Upper lobe of right lung (tissue), 1 donor: Measurements from ENCODE around the gene TLR2. TPM values are rescaled to one million over a fixed set of nuclear protein-coding genes. Genes with fewer than 3 reads are reported as not detected.

Source experiments
- ATAC-seq: fragments of 200-7000 bp; cut with Tn5 transposase; one replicate; pipeline ENCODE4 v1.9.1; 2020; ENCODE audit warnings: mild to moderate bottlenecking, moderate library complexity
- DNase-seq: peaks from one replicate; pipeline ENCODE4 v3.0.0-alpha.2; 2020
- H3K27ac ChIP-seq: fragments of 200-600 bp; one replicate; pipeline ENCODE4 v1.8.0; 2022
- H3K27me3 ChIP-seq: fragments of 200-600 bp; one replicate; pipeline ENCODE4 v1.8.0; 2022; ENCODE audit warnings: mild to moderate bottlenecking
- H3K36me3 ChIP-seq: fragments of 200-600 bp; one replicate; pipeline ENCODE4 v1.8.0; 2022
- H3K4me1 ChIP-seq: fragments of 200-600 bp; one replicate; pipeline ENCODE4 v1.8.0; 2022
- H3K4me3 ChIP-seq: fragments of 200-600 bp; one replicate; pipeline ENCODE4 v1.8.0; 2022; ENCODE audit warnings: mild to moderate bottlenecking
- H3K9me3 ChIP-seq: fragments of 200-600 bp; one replicate; pipeline ENCODE4 v1.8.0; 2022
- intact Hi-C: fragments of 100-400 bp; cut with DNase I; formaldehyde crosslinking; loops from one replicate; pipeline ENCODE4 v1.11.0; 2022
- total RNA-seq: library from RNA; stranded (reverse); fragmentation: NEBNext Ultra II Directional; extraction: Animal tissue kit (Norgen Biotek cat#: 25700); gene quantifications from one replicate; pipeline ENCODE4 v1.2.1, GENCODE V29; 2021
- TF ChIP-seq, protein P1 (sequence below): fragments of 200-600 bp; IDR thresholded peaks from one replicate; pipeline ENCODE4 v1.8.0; 2022; ENCODE audit warnings: antibody characterized with exemption
- donor health status: DM: no; HTN: yes; CAD: no; lungs with severe emphysema.

The TLR2 gene
- total RNA-seq, 1 donor from 2014 or later, result 94.0 TPM

DNA sequence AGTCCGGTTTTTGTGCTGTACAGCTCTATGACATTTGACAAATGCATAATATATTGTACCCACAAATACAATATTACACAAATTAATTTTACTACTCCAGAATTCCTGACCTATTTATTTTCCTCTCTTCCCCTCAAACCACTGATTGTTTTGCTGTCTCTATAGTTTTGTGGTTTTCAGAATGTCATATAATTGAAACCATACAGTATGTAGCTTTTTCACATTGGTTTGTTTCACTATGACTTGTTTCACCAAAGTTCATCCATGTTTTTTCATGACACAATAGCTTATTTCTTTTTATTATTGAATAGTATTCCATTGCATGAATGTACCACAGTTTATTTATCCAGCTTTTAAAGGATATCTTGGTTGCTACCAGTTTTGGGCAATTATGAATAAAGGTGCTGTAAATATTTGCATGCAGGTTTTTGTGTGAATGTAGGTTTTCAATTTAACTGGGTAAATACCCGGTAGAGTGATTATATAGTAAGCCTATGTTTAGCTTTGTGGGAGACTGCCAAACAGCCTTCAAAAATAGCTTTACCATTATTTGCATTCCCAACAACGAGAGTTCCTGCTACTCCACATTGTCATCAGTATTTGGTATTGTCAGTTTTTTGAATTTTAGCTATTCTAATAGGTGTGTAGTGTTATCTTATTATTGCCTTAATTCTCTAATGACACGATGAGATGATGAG, 49.8 kb downstream of the TLR2 start:
- intact Hi-C loops, result no loop called here
- no peaks in the 10 kb centered on the region for H3K9me3 ChIP-seq
- H3K4me3 ChIP-seq, result no peak overlapping the region
- H3K27ac ChIP-seq, result no peak overlapping the region
- no peaks in the 10 kb centered on the region for H3K27me3 ChIP-seq
- no peaks in the 10 kb centered on the region for H3K4me1 ChIP-seq
- H3K36me3 ChIP-seq, result no peaks in the 10 kb centered on the region
- DNase-seq, result no peak
- TF ChIP-seq, protein P1, sequence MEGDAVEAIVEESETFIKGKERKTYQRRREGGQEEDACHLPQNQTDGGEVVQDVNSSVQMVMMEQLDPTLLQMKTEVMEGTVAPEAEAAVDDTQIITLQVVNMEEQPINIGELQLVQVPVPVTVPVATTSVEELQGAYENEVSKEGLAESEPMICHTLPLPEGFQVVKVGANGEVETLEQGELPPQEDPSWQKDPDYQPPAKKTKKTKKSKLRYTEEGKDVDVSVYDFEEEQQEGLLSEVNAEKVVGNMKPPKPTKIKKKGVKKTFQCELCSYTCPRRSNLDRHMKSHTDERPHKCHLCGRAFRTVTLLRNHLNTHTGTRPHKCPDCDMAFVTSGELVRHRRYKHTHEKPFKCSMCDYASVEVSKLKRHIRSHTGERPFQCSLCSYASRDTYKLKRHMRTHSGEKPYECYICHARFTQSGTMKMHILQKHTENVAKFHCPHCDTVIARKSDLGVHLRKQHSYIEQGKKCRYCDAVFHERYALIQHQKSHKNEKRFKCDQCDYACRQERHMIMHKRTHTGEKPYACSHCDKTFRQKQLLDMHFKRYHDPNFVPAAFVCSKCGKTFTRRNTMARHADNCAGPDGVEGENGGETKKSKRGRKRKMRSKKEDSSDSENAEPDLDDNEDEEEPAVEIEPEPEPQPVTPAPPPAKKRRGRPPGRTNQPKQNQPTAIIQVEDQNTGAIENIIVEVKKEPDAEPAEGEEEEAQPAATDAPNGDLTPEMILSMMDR, result no peak
- ATAC-seq, result no peak

DNA sequence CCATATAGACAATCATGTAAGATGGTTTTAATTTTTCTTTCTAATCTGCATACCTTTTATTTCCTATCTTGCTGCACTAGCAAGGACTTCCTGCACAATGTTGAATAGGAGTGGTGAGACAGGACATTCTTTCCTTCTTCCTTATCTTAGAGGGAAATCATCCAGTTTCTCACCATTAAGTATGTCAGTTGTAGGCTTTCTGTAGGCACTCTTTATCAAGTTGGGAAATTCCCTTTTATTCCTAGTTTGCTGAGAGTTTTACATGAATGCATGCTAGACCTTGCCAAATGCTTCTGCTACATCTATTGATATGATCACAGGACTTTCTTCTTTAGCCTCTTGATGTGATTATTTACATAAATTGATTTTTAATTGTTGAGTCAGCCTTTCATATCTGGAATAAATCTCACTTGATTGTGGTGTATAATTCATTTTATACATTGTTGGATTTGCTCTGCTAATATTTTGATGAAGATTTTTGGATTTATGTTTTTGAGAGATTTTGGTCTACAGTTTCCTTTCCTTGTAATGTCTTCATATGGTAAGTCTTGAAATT, 51.9 kb downstream of the TLR2 start:
- intact Hi-C loops, result no loop called here
- H3K27me3 ChIP-seq, result no peaks in the 10 kb centered on the region
- H3K36me3 ChIP-seq, result no peaks in the 10 kb centered on the region
- no peaks in the 10 kb centered on the region for H3K9me3 ChIP-seq
- TF ChIP-seq, protein P1, result no peak
- no peaks in the 10 kb centered on the region for H3K4me1 ChIP-seq
- no peak for DNase-seq
- ATAC-seq, result no peak
- no peak overlapping the region for H3K27ac ChIP-seq
- H3K4me3 ChIP-seq, result no peak overlapping the region

DNA sequence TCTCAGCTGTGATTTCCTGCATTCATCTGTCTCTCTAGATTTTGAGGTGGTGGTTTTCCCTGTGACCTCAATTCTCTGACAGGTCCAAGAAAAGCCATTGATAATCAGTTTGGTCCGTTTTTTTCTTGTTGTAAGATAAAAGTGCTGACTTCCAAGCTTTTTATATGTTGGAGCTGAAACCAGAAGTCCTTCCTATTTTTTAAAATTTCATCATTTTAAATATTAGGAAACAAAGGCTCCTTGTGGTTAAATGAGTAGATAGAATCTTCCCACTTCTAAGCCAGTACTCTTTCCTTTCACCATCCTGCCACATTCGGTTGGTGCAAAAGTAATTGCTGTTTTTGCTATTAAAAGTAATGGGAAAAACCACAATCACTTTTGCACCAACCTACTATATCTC, 57.5 kb downstream of the TLR2 start:
- ATAC-seq, result no peak

DNA sequence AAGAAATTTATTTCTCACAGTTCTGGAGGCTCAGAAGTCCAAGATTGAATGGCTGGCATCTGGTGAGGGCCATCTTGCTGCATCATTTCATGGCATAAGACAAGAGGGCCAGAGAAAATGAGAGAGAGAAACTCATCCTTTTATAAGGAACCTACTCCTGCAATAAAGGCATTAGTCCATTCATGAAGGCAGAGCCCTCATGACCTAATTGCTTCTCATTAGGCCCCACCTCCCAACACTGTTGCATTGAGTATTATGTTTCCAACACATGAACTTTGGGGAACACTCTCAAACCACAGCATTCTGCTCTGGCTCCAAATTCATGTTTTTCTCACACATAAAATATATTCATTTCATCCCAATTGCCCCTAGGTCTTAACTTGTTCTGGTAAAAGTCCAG, 61.6 kb downstream of the TLR2 start:
- Histone ChIP-seq H3K9me3 (no peaks in the 10 kb centered on the region), H3K36me3 (no peaks in the 10 kb centered on the region), H3K4me1 (no peaks in the 10 kb centered on the region), H3K4me3 (no peak overlapping the region), H3K27ac (no peak overlapping the region), H3K27me3 (no peaks in the 10 kb centered on the region)
- ATAC-seq (no peak), DNase-seq (no peak)
- TF ChIP-seq, protein P1, result no peak
- intact Hi-C loops, result no loop called here

More for the DNA sequence above, 57.5 kb downstream of the TLR2 start:
- H3K4me1 ChIP-seq, result no peaks in the 10 kb centered on the region
- no peak overlapping the region for H3K4me3 ChIP-seq
- H3K9me3 ChIP-seq, result no peaks in the 10 kb centered on the region
- H3K27ac ChIP-seq, result no peak overlapping the region
- H3K27me3 ChIP-seq, result no peaks in the 10 kb centered on the region
- H3K36me3 ChIP-seq, result no peaks in the 10 kb centered on the region
- intact Hi-C loops, result no loop called here
- no peak for DNase-seq
- TF ChIP-seq, protein P1, result no peak

DNA sequence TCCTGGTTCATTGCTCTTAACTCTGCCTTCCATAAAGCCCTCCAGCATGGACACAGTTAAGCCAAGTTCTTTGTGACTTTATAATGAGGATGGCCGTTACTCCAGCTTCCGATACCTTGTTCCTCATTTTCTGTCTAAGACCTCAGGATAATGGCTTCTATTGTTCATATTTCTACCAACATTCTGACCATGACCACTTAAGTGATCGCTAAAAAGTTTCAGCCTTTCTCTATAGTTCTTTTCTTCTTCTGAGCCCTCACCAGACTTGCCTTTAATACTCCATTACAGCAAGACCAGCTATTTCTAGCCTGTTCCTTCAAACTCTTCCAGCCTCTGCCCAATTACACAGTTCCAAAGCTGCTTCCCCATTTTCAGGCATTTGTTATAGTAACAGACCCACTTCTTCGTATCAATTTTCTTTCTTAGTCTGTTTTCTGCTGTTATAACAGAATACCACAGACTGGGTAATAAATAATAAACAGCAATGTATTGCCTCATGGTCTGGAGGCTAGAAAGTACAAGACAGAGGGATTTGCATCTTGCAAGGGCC, 63.4 kb downstream of the TLR2 start:
- DNase-seq, result no peak
- H3K4me1 ChIP-seq, result no peaks in the 10 kb centered on the region
- no peaks in the 10 kb centered on the region for H3K36me3 ChIP-seq
- no peak overlapping the region for H3K4me3 ChIP-seq
- intact Hi-C loops, result no loop called here
- H3K9me3 ChIP-seq, result no peaks in the 10 kb centered on the region
- no peak for ATAC-seq
- H3K27me3 ChIP-seq, result no peaks in the 10 kb centered on the region
- TF ChIP-seq, protein P1, result no peak
- no peak overlapping the region for H3K27ac ChIP-seq
